Stimulated activated CD4-positive, alpha-beta T cell treated with anti-CD3 and anti-CD28 coated beads, Interleukin-2, amount 100 ng/mL, for 48 hours (primary cell): ENCODE data around the gene CDT1.

ENCODE experiments used
- DNase-seq, 2 donors: peaks; one replicate each; pipeline ENCODE4 v3.0.0-alpha.2; 2020

Gene CDT1

DNA sequence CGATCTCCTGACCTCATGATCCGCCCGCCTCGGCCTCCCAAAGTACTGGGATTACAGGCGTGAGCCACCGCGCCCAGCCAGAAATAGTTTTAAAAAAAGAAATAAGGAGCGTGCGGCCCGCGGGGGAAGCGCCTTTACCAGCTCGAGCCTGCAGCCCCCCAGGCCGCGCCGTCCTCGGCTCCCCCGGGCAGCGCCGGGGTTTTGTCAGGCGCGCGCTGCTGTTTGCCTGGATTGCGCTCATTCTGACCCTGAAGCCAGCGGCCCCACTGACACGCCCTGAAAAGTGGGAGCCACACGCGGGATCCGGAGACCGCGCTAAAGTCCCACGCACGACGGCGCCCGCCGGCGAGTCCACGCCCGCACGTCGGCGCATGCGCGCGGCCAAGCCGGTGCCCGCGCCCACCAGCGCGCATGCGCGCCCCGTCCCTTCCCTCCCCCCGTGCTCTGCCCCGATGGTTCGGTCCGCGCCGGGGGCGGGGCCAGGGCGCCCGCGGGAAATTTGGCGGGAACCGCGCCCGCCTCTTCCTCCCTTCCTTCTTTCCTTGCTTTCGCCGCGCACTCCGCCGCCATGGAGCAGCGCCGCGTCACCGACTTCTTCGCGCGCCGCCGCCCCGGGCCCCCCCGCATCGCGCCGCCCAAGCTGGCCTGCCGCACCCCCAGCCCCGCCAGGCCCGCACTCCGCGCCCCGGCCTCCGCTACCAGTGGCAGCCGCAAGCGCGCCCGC, at the start of gene CDT1:
Gene CDT1 (plus strand): TSS at position 526 of the 724 bp plus-strand sequence. CDS start 43 bp downstream, at position 569.
- peak; percentile 81 to 92 for DNase-seq

DNA sequence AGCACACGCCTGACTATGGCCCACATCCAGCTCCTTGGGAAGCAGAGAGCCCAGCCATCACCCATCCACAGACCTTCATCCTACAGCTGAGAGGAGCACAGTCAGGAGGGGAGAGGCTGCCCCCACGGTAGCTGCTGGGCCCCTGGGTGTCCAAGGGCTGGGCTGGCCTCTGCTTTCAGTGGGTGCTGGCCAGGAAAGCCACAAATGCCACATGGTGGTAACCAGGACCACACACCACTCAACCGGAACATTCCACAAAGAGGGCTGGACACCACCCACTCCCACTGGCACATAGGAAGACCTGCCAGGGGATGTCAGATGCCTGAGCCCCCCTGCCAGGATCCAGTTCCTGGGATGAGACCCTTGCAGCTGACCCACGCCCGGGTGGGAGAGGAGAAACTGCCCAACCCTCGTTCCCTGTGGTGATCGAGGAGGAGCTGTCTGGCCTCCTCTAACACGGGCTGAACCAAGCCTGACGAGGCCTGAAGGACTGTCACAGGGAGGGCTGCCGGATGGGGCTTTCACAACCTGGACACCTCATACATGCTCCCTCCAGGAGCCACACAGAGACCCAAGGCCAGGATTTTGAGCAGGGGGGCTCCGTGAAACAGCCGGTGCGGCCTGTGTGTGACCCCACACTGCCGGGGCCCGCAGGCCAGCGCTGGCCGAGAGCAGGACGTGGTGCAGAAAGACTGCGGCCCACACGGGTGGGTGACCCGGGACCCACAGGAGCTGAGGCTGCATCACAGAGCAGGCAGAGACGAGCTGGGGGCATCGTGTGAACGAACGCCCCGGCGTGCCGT, 49.3 kb upstream of the CDT1 start:
- DNase-seq, result no peak

DNA sequence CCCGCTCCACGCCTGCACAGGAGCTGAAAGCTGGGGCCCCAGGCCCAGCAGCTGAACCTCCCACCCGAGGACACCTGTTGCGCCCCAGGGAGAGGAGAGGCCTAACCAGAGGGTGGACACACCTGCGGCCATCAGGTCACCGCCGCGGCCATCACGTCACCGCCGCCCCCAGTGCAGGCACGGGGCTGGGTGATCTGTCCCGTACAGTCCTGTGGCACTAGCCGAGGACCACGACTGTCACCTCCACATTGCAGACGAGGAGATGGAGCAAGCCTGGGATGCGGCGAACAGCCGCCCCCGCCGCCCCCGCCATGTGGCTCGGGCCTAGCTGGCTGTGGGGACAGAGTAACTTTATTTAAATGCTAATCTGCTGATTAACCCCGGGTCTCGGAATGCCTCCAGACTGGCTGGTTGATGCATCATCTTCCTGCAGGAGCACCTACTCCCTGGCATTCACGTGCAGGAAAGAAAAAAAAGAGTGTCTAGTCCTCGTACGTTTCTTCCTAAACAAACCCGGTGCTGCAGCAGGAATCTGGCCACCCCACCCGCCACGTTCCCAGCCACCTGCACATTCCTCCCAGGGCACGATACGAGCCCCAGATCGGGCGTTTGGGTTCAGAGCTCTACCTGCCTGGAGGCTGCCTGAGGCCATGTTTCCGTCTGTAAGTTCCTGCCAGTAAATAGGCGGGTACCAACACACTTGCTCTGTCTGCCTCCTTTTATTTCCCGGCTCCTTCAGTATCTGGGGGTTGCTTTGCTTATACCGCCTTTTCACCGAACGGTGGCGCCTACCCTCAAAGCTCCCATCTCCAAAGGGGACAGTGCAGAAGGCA, 48.5 kb upstream of the CDT1 start:
- DNase-seq, result no peak

DNA sequence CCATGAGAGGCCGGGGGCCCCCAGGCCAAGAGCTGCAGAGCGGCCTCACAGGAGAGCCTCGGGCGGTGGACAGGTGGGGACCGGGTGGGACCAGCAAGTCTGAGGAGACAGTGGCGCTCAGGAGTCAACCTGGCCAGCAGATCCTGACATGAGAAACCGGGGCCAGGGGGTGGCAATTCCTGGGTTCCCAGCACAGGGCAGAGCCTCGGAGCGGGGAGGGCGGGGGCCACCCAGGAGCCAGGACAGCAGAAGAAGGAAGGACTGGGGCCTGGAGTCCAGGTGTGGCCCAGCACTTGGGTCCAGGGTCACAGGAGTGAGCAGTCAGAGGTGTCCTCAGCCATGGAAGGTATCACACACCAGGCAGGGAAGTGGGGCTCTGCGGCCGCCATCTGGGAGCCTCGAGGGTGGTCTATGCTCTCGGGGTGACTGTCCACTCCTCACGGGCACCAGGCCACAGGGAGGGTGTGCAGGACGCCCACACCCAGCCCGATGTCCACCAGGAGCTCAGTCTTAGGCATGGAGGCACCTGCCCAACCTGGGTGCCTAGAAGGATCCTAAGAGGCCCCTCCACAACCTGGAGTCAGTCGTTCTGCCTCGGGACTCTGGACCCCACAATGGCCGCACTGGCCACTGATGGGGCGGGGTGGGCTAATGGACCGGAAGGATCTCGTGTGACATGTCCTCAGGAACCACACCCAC, 47.7 kb upstream of the CDT1 start:
- no peak for DNase-seq

DNA sequence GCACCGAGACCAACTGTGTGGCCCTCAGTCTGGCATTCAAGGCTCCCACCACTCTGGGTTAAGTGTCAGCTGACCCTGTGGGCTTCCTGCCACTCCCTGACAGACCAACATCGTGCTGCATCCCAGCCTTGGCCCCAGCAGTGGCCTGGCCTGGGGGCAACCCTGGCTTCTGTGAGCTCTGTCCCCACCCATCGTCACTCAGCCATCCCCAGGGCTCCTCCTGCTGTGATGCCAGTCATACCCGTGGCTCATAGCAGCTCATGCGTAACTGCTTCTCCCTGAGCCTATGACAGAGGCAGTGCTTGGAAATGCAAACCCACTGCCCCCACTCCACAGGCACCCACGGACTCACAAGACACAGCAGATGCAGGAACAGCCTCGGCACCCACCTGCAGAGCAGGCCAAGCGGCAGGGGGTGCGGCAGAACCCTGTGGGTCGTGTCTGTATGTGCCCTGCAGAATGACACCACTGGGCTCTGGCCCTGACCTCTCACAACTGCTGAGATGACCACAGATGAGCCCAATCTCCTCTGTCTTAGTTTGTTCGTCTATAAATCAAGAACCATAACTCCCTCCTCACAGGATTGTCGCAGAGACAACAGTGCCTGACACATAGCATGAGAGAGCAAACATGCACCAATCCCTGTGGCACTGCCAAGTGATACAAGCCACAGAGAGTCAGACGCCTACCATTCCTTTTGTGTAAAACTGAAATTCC, 45.2 kb upstream of the CDT1 start:
- DNase-seq, result no peak

DNA sequence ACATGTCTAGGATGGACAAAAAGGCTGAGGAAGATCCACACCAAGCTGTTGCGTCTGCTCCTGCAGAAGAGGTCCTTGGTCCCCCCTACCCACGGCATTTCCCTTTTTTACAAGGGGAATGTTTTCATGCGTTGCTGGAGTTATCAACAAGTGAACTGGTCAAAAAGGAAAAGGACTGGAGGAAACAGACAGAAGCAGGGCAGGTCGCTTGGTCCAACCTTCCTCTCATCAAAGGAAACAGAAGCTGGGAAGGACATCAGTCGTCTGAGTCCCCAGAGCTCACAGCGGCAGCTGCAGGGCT, 44.7 kb upstream of the CDT1 start:
- DNase-seq, result no peak

DNA sequence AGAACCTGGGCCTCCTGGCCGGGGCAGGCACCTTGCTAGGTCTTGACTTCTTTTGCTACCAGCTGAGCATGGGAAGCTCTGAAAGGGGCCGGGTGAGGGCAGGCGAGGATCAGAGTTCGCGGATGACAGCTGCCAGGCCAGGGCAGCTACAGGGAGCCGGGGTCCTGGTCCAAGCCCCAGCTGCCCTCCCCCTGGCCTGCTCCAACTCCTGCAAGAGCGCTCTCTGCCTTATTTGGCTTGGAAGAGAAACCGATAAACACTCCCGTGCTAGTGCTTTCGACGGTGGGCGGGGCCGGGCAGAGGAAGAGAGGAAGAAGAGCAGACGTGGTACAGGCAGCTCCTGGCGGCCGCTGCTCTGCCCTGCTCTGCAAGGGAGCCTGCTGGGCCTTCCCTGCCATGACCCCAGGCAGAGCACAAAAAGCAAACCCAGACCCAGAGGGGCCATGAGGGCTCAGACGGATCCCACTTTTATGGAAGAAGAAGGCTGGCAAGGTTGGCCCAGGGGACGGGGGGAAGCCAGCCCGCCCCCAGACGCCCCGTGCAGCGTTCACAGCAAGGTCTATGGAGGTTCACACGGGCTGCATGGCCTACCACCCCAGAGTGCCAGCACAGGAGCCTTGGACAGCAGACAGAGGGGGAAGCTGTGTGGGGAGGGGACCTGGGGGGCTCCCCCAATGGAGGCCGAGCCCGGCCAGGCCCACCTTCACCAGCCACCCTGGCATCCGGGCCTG, 44.2 kb upstream of the CDT1 start:
- DNase-seq, result peak in 1 of 2 donors; percentile 22

DNA sequence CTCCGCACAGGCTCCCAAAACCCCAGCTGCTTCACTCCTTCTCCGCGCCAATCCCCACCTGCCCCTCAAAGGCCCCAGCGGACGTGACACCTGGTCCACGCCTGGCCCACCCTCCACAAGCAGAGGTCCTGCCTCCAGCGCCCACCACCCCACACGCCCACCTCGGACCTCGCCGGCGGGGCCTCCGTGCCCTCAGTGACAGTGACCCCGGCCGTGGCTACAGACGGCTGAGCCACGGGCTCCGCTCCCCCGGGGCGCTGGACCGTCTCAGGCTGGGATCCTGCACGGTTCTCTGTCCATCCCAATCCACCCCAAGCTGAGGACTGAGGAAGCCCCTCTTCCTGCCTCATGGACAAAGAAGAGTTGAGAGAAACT, 43.6 kb upstream of the CDT1 start:
- no peak for DNase-seq

DNA sequence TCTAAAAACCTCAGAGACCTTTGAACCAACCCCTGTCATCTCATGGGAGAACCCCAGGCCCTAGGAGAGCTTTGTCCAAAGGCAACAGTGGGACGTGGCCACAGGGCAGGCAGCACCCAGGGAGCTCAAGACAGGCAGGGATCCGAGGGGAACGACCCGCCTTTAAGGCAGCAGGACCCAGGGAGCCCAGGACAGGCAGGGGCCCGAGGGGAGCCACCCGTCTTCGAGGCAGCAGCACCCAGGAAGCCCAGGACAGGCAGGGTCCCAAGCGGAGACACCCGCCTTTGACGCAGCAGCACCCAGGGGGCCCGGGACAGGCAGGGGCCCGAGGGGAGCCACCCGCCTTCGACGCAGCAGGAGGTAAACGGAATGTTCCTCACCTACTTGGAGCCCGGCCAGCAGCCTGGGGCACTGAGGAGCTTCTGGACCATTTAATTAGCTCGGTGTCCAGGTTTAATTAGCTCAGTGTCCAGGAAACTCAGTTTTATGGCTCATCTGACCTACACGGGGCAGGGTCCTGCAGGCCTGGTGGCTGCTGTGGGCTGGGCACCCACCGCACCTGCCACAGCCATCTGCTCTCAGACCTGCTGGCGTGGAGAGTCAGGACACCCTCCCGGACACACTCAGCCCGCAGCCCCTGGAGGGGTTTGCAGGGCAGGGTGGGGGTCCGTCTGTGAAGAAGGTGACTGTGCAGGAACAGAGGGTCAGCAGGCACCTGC, 43.0 kb upstream of the CDT1 start:
- DNase-seq, result no peak

DNA sequence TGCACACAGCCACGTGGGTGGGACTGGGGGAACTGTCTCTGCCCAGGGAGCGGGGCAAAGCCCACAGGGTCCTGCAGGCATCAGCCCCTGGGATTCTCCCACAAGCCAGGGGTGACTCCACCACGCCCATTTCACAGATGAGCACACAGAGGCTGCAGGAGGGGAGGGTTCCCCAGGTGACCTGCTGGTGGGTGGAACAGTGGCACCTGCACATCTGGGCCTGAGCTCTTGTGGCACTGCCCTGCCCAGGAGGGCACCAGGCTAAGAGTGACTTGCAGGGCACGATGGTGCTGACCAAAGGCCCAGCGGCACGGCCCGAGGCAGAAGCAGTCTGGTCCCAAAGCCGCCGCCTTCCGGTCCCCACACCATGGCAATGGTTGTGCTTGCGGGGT, 42.5 kb upstream of the CDT1 start:
- no peak for DNase-seq

DNA sequence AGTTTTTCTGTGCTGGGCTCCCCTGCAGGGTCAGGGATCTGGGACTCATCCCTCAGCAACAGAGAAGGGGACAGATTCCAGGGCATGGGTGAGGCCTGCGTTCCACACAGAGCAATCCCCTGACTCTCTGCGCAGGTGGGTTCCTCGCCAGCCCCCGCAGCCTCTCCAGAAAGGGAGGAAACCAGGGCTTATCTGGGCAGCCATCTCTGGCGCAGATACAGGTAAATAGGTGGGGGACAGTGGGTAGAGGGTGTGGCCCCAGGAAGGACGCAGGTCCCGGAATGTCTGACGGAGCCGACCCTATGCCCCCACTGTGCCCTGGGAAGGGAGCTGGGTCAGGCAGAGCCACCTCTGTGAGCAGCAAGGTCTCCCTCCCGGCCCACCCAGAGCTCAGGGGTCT, 41.8 kb upstream of the CDT1 start:
- DNase-seq, result no peak

DNA sequence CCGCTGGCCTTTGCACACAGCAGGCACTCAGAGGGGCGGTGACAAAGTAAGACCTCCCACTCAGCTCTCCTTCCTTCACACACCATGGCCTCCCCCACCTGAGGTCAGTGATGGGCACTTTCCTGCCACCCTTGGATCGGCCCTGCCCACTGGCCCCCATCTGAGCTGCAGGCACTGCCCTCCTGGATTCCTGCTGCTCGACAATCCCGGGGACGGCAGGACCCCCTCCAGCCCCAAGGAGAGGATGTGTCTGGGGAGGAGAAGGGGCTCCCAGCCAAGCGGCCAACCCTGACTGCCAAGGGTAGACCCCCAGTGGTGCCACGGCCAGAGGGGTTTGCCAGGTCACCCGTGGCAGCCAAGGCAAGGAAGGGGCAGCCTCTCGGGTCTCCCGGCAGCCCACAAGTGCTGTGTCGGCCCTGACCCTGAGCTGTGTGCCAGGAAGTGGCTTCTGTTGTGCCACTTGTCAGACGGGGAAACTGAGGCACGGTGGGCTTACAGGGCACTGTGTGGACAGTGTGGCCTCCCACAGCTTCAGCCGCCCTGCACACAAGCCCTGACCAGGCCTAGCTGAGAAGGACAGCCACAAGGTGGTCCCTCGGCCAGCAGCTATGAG, 41.2 kb upstream of the CDT1 start:
- DNase-seq, result no peak

DNA sequence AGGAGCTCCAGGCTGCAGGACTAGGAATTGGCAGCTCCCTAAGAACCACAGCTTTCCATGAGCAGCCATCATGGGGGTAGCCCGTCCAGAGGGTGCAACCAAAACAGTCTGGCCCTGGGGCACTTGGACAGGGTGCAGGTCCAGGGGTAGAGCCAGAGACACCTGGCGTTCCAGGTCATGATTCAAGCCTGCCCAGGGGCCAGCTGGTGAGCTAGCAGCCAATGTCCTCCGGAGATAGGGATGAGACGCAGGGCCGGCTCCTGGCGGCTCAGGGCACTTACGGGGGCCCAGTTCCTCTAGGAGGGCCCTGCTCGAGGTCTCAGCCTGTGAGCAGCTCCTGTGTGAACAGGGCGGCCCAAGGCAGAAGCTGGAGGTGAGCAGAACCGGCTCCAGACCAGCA, 40.6 kb upstream of the CDT1 start:
- no peak for DNase-seq

DNA sequence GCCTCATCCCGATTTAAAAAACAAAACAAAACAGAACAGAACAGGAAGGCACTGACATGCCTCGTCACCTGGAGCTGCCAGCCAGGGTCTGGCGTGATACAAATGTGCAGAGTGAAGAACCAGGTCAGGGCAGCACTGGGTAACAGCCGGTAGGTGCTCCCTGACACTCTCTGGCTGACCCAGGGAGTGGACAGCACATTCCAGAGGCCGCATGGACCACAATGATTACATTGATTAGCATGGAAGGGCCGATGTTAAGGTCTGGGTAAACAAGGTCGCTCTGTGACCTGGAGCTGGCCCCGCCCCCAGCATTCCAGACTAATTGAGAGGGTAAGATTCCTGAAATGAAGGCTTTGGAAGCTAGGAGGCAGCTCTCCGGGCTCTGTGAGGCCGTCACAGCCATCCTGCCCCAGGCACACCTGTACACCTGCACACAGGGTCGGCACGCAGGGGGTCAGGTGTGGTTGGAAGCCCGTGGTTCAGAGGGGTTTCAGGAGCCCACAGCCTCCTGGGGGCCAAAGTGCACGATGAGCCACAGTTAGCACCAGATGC, 40.0 kb upstream of the CDT1 start:
- no peak for DNase-seq

DNA sequence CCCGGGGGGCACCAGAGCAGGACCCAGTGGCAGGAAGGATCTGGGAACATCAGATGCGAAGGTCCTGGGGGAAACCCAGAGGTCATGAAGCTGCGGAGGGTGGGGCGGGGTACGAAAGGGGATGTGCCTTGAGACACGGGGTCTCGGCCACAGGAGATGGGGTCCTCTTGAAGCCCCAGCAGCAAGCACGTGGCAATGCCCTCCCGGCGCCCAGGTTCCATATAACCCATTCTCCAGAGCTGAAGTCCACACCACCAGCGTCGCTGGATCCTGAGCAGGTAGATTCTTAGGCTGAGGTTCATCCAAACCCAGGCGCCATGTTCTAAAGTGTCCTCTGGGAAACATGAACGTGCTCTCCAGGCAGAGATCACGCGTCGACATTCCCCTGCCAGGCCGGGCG, 39.5 kb upstream of the CDT1 start:
- DNase-seq, result no peak

DNA sequence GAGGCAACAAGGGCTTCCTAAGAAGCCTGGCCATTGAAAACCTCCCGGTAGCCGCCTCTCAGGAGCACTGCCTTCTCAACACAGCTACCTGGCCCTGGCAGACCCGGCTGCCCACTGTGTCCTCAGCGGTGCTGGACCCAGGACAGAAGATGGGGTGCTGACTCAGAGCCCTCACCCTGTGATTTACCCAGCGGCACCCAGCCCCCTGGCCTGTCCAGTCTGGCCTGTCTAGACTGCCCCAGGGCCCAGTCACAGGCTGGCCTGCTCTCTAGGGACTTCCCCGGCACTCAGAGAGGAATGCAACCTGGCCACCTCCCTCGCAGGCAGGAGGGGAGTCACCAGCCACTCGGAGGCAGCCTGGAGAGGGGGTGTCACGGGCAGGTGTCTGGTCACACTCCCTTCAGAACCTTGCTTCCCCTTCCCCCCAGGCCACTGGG, 38.7 kb upstream of the CDT1 start:
- DNase-seq, result no peak

DNA sequence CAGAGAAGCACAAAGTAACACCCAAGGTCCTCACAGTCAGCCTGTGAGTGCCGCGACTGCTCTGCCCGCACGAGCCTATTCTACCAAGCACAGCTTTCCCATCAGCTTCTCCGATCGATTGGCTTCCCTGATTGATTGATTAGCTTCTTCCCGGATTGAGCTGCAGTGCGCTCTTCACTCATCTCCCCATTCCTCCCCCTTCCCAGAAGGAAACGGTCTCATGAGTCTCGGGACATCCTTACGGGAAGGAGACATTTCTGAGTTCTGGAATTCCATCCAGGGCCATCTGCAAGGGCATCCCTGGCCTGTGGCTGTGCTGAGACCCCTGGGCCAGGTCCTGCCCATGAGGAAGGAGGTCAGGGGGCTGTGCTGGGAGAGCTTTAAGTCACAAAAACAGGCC, 36.6 kb upstream of the CDT1 start:
- no peak for DNase-seq

DNA sequence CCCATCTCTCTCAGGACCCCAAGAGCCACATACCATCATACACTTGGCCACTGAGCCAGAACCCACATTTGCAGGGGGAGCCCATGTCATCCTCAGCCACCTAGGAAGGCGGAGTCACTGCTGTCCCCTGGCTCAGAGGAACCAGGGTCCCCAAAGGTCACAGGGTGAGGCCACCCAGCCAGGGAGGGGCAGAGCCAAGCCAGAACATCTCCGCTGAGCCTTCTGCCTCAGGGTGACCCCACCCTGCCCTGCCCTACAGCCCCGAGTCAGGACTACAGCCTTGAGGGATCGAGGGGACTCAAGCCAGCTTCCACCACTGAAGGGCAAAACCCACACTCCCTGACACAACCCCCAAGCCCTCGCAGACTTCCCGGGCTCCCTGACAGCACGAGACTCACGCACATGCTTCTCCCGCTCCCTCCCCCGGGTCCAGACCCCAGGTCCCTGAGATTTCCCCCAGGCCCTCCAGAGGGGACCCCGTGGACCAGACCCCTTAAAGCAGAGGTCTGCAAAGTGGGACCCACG, 36.0 kb upstream of the CDT1 start:
- DNase-seq, result no peak

DNA sequence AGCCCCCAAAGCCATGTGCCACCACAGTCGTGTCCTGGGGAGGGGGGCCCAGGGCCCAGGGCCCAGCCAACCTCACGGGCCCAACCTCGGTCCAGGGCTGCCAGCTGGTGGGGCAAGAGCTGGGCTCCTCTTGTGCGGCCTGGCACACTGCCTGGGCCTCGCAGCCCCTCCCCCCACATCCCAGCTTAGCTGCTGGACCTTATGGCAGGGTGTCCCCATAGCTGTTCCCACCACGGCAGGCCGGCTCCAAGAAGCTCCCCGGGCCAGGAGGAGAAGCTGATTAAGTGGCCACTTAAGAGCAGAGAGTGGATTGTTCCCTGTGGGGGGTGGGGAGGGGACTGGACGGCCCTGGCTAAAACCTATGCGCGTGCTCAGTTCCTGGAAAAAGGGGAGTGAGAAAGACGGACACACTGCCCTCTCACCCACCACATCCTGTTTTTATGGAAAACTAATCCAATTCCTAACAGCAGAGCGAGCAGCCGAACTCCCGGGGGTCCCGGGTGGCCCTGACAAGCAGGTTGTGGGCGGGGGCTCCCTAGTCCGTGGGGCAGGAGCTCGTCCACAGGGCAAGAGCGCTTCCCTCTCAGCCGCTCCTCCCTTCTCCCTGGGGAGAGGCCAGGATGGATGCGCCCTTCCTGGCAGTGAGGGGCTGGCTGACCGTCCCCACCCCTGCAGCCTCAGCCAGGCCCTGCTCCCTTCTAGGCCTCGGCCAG, 35.4 kb upstream of the CDT1 start:
- no peak for DNase-seq
